ENCODE measurements around the gene SYTL3. TPM values are rescaled to one million over a fixed set of nuclear protein-coding genes. Genes with fewer than 3 reads are reported as not detected.
"Not testable (repeated sequence)": the region's sequence is repeated elsewhere in the genome, so short reads cannot be mapped to it uniquely, and the experiment has no call there.

Gene SYTL3
- total and polyA plus RNA-seq, 2 donors from 2014 or later: 3.1 to 16.0 TPM

DNA sequence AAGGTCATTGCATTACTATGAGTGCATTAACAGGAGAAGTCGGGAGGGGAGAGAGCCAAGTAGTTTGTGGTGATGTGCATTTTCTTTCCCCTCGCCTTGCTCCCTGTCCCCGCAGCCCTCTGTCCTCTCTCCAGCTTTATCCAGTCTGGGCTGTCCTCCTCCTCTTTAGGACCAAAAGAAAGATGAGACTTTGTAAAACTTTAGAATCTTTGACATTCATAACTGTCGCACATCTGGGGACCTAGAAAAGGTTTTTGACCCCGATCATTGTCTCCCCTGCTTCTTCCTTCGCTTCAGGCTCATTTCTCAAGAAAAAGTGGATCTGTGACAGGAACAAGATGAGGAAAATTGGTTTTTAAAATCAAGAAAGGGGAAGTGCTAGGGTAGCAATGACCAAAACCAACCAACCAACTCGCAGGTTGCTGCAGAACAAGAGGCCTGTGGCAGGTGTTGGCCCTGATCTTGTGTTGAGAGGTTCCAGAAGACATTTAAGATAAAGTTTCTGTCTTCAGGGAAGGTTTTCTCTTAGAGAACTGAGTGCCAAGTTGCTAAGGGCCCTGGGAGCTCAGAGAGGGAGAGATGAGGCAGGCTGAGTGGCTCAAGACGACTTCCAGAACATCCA is 17.6 kb downstream of the SYTL3 start:
- TF ChIP-seq, protein P1, sequence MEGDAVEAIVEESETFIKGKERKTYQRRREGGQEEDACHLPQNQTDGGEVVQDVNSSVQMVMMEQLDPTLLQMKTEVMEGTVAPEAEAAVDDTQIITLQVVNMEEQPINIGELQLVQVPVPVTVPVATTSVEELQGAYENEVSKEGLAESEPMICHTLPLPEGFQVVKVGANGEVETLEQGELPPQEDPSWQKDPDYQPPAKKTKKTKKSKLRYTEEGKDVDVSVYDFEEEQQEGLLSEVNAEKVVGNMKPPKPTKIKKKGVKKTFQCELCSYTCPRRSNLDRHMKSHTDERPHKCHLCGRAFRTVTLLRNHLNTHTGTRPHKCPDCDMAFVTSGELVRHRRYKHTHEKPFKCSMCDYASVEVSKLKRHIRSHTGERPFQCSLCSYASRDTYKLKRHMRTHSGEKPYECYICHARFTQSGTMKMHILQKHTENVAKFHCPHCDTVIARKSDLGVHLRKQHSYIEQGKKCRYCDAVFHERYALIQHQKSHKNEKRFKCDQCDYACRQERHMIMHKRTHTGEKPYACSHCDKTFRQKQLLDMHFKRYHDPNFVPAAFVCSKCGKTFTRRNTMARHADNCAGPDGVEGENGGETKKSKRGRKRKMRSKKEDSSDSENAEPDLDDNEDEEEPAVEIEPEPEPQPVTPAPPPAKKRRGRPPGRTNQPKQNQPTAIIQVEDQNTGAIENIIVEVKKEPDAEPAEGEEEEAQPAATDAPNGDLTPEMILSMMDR (IDR thresholded peaks at IDR 0.05; ENCODE audit: borderline replicate concordance, extremely low read depth, insufficient read depth): no peak
- DNase-seq (no peak), FAIRE-seq (no peak)
- Histone ChIP-seq H3K36me3 (ENCODE audit: control insufficient read depth in 2 of 3, insufficient read depth in 3 of 3, low read length in 3 of 3) (no peaks in the 10 kb centered on the region), H3K27ac (ENCODE audit: low read depth in 2 of 2, low read length in 2 of 2) (no peak overlapping the region), H3K27me3 (ENCODE audit: control insufficient read depth, insufficient read depth, low read length) (no peaks in the 10 kb centered on the region), H3K9me3 (ENCODE audit: control insufficient read depth in 2 of 3, insufficient read depth in 1 of 3, low read length in 3 of 3) (no peaks in the 10 kb centered on the region), H3K4me1 (ENCODE audit: control insufficient read depth in 2 of 3, insufficient read depth in 2 of 3, low read depth in 1 of 3, low read length in 3 of 3) (no peaks in the 10 kb centered on the region), H3K9ac (ENCODE audit: low read length in 3 of 3) (no peak overlapping the region), H3K4me3 (ENCODE audit: low read length in 3 of 3) (no peak overlapping the region)
- intact Hi-C loops (cut with DNase I): no loop called here

DNA sequence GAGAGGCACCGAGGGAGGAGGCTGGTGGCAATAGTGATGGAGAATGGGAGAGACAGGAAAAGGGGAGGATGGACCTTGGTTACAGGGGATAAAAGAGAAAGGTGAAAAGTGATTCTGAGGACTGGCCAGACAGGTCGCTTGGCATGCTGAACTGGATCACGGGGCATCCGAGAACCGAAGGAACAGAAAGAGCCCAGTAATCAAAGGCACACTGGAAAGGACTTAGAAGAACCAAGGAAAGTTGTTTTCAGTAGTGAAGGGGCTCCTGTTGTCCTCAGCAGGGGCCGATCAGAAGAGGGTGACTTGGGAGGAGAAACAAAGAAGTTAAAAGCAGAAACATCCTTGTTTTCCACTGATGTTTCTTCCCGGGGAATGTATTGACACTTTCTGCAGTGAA is 18.9 kb downstream of the SYTL3 start:
- no peaks in the 10 kb centered on the region for H3K9me3 ChIP-seq (ENCODE audit: control insufficient read depth in 2 of 3, insufficient read depth in 1 of 3, low read length in 3 of 3)
- no peaks in the 10 kb centered on the region for H3K4me1 ChIP-seq (ENCODE audit: control insufficient read depth in 2 of 3, insufficient read depth in 2 of 3, low read depth in 1 of 3, low read length in 3 of 3)
- TF ChIP-seq, protein P1 (IDR thresholded peaks at IDR 0.05; ENCODE audit: borderline replicate concordance, extremely low read depth, insufficient read depth): no peak
- H3K9ac ChIP-seq (ENCODE audit: low read length in 3 of 3): no peak overlapping the region
- DNase-seq (no peak), FAIRE-seq (no peak)
- no peak overlapping the region for H3K4me3 ChIP-seq (ENCODE audit: low read length in 3 of 3)
- intact Hi-C loops (cut with DNase I): no loop called here
- H3K27ac ChIP-seq (ENCODE audit: low read depth in 2 of 2, low read length in 2 of 2): no peak overlapping the region
- H3K36me3 ChIP-seq (ENCODE audit: control insufficient read depth in 2 of 3, insufficient read depth in 3 of 3, low read length in 3 of 3): no peaks in the 10 kb centered on the region
- no peaks in the 10 kb centered on the region for H3K27me3 ChIP-seq (ENCODE audit: control insufficient read depth, insufficient read depth, low read length)

DNA sequence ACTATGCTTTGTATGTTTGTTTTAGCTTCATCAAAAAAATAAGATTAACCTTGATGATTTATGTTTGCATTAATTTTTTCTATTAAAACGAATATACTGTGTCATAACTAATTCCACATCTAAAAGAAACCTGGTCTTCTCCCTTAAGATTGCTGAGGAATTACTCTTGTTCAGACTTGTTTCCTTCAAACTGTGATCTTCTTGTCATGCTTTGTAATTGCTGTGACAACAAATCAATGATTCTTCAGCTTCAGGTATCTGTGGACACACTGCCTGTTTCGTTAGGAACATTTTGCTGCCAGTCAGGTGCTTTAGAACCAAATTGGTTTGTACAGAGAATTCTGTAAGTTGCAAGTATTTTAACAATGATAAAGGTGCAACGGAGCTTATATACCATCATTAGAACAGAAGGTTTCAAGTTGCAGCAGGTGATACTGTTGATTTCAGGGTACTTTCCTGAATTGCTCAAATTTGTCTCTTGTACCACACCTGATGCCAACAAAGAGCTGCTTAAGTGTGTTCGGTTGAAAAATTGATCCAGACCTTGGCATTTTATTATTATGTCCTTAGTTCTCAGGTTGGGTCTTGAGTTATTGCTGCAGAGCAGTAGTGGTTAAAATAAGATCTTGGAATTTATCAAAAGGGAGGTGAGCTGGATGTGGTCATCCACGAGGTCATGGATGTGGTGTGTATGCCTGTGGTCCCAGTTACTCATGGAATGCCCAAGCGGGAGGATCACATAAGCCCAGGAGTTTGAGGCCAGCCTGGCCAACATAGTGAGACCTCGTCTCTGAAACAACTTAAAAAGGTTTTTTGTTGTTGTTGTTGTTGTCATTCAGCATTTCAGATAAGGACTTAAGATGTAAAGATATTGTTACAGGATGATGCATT is 19.5 kb downstream of the SYTL3 start:
- H3K9ac ChIP-seq (ENCODE audit: low read length in 3 of 3): no peak overlapping the region

DNA sequence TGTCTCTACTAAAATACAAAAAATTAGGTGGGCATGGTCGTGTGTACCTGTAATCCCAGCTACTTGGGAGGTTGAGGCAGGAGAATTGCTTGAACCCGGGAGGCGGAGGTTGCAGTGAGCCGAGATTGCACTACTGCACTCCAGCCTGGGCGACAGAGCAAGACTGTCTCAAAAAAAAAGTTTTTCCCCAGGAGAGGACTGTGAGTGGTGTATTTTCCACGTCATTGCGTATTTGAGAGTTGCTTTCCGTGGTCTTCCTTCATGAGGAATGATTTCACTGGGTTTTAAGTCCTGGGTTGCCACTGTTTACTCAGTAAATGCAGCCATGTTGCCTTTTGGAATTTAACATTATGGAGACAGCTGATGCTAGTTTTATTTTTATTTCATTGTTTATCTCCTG is 22.3 kb downstream of the SYTL3 start:
- H3K36me3 ChIP-seq (ENCODE audit: control insufficient read depth in 2 of 3, insufficient read depth in 3 of 3, low read length in 3 of 3); H3K9me3 ChIP-seq (ENCODE audit: control insufficient read depth in 2 of 3, insufficient read depth in 1 of 3, low read length in 3 of 3); H3K9ac ChIP-seq (ENCODE audit: low read length in 3 of 3); H3K27me3 ChIP-seq (ENCODE audit: control insufficient read depth, insufficient read depth, low read length); DNase-seq; FAIRE-seq; H3K27ac ChIP-seq (ENCODE audit: low read depth in 2 of 2, low read length in 2 of 2); H3K4me3 ChIP-seq (ENCODE audit: low read length in 3 of 3); H3K4me1 ChIP-seq (ENCODE audit: control insufficient read depth in 2 of 3, insufficient read depth in 2 of 3, low read depth in 1 of 3, low read length in 3 of 3); intact Hi-C loops (cut with DNase I): not testable (repeated sequence)

More for the DNA sequence above, 19.5 kb downstream of the SYTL3 start:
- intact Hi-C loops (cut with DNase I): no loop called here
- H3K9me3 ChIP-seq (ENCODE audit: control insufficient read depth in 2 of 3, insufficient read depth in 1 of 3, low read length in 3 of 3): no peaks in the 10 kb centered on the region
- no peak overlapping the region for H3K4me3 ChIP-seq (ENCODE audit: low read length in 3 of 3)
- H3K27me3 ChIP-seq (ENCODE audit: control insufficient read depth, insufficient read depth, low read length): no peaks in the 10 kb centered on the region
- no peaks in the 10 kb centered on the region for H3K4me1 ChIP-seq (ENCODE audit: control insufficient read depth in 2 of 3, insufficient read depth in 2 of 3, low read depth in 1 of 3, low read length in 3 of 3)
- no peaks in the 10 kb centered on the region for H3K36me3 ChIP-seq (ENCODE audit: control insufficient read depth in 2 of 3, insufficient read depth in 3 of 3, low read length in 3 of 3)
- TF ChIP-seq, protein P1 (IDR thresholded peaks at IDR 0.05; ENCODE audit: borderline replicate concordance, extremely low read depth, insufficient read depth): no peak
- DNase-seq (no peak), FAIRE-seq (no peak)
- H3K27ac ChIP-seq (ENCODE audit: low read depth in 2 of 2, low read length in 2 of 2): no peak overlapping the region
